Kidney epithelial cell (primary cell): ENCODE data around the gene IGLON5. TPM values are rescaled to one million over a fixed set of nuclear protein-coding genes. Genes with fewer than 3 reads are reported as not detected.

Experiments
- DNase-seq: peaks from one replicate; pipeline ENCODE4 v3.0.0-alpha.2; 2010; ENCODE audit warnings: low read depth
- H3K27me3 ChIP-seq: 2 replicates; pipeline ENCODE4 v1.6.0; 2011; ENCODE audit warnings: low read length; ENCODE audit not compliant: control insufficient read depth, insufficient read depth
- H3K36me3 ChIP-seq: 2 replicates; pipeline ENCODE4 v1.5.1; 2011; ENCODE audit warnings: low read length; ENCODE audit not compliant: control insufficient read depth, insufficient read depth
- H3K4me3 ChIP-seq: 2 replicates; pipeline ENCODE4 v1.5.1; 2011; ENCODE audit warnings: low read depth, mild to moderate bottlenecking, control low read depth, low read length
- total RNA-seq: library from RNA; depleted of rRNA; stranded (reverse); fragments of >200 nt; gene quantifications from 2 replicates; pipeline ENCODE4 v1.2.3, GENCODE V29; 2015
- TF ChIP-seq, protein P1 (sequence below): IDR thresholded peaks from 2 replicates; pipeline ENCODE4 v1.5.1; 2011; ENCODE audit warnings: mild to moderate bottlenecking, moderate library complexity, low read length, control low read depth, inconsistent platforms; ENCODE audit not compliant: insufficient read depth, poor library complexity, severe bottlenecking

Gene IGLON5
- total RNA-seq, 1 donor from 2014 or later = 0.04 TPM

DNA sequence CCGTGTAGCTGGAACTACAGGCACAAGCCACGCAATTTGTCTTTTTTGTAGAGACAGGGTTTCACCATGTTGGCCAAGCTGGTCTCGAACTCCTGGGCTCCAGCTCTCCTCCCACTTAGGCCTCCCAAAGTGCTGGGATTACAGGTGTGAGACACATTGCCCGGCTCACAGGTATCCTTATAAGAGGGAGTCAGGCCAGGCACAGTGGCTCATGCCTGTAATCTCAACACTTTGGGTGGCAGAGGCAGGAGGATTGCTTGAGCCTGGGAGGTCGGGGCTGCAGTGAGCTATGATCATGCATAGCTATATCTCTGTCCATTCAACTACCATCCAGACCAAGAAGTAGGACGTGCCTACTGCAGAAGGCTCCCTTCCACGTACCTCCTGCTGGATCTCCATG lies 10.2 kb upstream of the IGLON5 start:
- Histone ChIP-seq H3K36me3 (no peaks in the 10 kb centered on the region), H3K4me3 (no peak overlapping the region), H3K27me3 (peaks cover 3% of the 10 kb centered on the region)
- TF ChIP-seq, protein P1, sequence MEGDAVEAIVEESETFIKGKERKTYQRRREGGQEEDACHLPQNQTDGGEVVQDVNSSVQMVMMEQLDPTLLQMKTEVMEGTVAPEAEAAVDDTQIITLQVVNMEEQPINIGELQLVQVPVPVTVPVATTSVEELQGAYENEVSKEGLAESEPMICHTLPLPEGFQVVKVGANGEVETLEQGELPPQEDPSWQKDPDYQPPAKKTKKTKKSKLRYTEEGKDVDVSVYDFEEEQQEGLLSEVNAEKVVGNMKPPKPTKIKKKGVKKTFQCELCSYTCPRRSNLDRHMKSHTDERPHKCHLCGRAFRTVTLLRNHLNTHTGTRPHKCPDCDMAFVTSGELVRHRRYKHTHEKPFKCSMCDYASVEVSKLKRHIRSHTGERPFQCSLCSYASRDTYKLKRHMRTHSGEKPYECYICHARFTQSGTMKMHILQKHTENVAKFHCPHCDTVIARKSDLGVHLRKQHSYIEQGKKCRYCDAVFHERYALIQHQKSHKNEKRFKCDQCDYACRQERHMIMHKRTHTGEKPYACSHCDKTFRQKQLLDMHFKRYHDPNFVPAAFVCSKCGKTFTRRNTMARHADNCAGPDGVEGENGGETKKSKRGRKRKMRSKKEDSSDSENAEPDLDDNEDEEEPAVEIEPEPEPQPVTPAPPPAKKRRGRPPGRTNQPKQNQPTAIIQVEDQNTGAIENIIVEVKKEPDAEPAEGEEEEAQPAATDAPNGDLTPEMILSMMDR = no peak
- DNase-seq = no peak

DNA sequence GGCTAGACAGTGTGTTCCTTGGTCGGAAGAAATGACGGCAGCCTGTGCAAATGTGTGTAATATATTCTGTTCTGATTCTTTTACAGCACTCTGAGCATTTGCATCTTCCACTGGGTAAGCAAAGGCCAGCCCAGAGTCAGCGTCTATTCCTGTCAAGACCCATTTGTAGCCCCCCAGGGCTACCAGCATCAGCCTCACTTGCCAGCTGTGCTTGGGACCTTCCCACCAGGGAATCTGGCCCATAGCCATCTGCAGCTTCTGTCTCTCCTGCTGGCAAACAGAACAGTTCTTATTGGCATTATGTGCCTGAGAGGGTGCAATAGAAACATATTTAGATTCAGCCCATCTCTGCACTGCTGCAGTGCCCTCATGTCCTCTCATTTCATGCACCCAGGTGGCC lies 6.0 kb upstream of the IGLON5 start:
- Histone ChIP-seq H3K36me3 (no peaks in the 10 kb centered on the region), H3K27me3 (no peaks in the 10 kb centered on the region), H3K4me3 (no peak overlapping the region)
- TF ChIP-seq, protein P1 = no peak
- no peak for DNase-seq

DNA sequence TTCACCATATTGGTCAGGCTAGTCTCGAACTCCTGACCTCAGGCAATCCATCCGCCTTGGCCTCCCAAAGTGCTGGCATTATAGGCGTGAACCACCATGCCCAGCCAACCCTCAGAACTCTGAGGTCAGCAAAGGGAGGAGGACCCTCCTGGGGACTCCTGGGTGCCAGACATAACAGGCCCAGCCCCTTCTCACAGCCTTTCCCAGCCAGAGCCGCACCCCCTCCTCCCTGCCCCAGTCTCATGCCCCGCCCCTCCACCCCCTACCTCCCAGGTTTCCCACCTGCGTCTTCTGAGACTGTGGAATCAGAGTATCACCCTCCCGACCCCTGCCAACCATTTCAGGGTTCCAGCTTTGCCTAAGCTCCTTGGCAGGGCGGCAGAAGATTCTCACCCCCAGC lies 5.2 kb downstream of the IGLON5 start:
- H3K4me3 ChIP-seq = no peak overlapping the region
- no peaks in the 10 kb centered on the region for H3K36me3 ChIP-seq
- H3K27me3 ChIP-seq = peaks cover 11% of the 10 kb centered on the region
- TF ChIP-seq, protein P1 = no peak
- DNase-seq = no peak

DNA sequence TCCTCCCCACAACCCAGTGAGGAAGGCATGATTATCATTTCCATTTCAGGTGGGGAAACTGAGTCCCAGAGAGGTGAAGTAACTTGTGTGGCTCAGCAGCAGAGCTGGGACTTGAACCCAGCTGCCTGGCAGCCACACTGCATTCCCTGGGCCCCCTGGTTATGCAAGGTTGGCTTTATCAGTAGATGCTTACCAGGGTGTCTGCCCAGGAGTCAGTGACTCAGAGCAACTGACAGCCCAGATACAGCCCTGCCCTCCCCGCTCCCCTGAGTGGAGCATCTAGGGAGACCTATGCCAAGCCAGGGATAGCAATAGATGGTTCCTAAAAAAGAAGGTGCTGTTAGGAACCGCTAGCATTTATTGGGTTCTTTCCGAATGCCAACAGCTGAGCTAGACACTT lies 5.9 kb downstream of the IGLON5 start:
- TF ChIP-seq, protein P1 = no peak
- Histone ChIP-seq H3K4me3 (no peak overlapping the region), H3K27me3 (peaks cover 6% of the 10 kb centered on the region), H3K36me3 (no peaks in the 10 kb centered on the region)
- DNase-seq = no peak

DNA sequence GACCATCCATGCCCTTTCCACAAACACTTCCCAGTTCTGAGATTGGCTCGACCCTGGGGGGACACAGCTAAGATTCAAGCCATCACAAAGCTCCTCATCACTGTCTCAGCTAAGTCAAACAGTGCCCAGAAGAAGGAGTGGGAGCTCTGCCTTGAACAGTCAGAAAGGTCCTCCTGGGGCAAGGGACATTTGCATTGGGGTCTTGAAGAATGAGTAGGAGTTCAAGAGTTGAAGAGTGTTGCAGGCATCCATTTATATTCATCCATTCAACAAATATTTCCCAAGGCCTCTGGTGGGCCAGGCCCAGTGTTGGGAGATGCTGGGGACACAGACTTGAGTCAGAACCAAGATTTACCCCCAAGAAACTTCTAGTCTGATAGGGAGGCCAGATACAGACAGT lies 6.5 kb downstream of the IGLON5 start:
- TF ChIP-seq, protein P1 = no peak
- peaks cover 2% of the 10 kb centered on the region for H3K27me3 ChIP-seq
- no peaks in the 10 kb centered on the region for H3K36me3 ChIP-seq

More for the DNA sequence above, 6.5 kb downstream of the IGLON5 start:
- no peak for DNase-seq
- H3K4me3 ChIP-seq = no peak overlapping the region
